ENCODE measurements around the gene ADARB2.
"Not testable (repeated sequence)": the region's sequence is repeated elsewhere in the genome, so short reads cannot be mapped to it uniquely, and the experiment has no call there.

Gene ADARB2

GRCh38 chr10:1462032-1462431 lies 275.3 kb downstream of the ADARB2 start:
- TF ChIP-seq, protein P1, sequence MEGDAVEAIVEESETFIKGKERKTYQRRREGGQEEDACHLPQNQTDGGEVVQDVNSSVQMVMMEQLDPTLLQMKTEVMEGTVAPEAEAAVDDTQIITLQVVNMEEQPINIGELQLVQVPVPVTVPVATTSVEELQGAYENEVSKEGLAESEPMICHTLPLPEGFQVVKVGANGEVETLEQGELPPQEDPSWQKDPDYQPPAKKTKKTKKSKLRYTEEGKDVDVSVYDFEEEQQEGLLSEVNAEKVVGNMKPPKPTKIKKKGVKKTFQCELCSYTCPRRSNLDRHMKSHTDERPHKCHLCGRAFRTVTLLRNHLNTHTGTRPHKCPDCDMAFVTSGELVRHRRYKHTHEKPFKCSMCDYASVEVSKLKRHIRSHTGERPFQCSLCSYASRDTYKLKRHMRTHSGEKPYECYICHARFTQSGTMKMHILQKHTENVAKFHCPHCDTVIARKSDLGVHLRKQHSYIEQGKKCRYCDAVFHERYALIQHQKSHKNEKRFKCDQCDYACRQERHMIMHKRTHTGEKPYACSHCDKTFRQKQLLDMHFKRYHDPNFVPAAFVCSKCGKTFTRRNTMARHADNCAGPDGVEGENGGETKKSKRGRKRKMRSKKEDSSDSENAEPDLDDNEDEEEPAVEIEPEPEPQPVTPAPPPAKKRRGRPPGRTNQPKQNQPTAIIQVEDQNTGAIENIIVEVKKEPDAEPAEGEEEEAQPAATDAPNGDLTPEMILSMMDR (IDR thresholded peaks at IDR 0.05; ENCODE audit: borderline replicate concordance, insufficient read depth, low read depth, low read length): no peak
- no peak overlapping the region for H3K4me3 ChIP-seq (ENCODE audit: low read depth, low read length)

DNA sequence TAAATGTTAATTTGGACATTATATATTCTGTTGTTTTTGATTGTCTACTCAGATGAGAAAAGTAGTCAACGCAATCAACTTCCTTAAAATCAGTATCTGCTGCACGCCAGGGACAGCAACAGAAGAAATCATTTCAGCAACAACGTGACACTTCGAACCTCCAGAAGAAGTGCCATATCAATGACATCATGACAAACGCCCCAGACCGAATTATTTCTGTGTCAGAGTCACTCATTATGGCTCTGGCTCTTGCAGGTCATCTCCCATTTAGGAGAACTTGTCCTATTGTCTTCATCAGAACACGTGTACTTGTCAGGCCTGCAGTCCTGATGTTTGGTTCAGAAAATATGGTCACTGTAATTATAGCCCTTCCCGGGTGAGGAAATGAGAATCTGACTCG lies 276.3 kb downstream of the ADARB2 start:
- no peak overlapping the region for H3K4me3 ChIP-seq (ENCODE audit: low read depth, low read length)
- TF ChIP-seq, protein P1 (IDR thresholded peaks at IDR 0.05; ENCODE audit: borderline replicate concordance, insufficient read depth, low read depth, low read length): no peak

GRCh38 chr10:1459664-1460063 lies 277.7 kb downstream of the ADARB2 start:
- not testable (repeated sequence) for H3K4me3 ChIP-seq (ENCODE audit: low read depth, low read length)

GRCh38 chr10:1454951-1455350 lies 282.4 kb downstream of the ADARB2 start:
- H3K4me3 ChIP-seq (ENCODE audit: low read depth, low read length): no peak overlapping the region
- TF ChIP-seq, protein P1 (IDR thresholded peaks at IDR 0.05; ENCODE audit: borderline replicate concordance, insufficient read depth, low read depth, low read length): no peak

- no peak overlapping the region for H3K4me3 ChIP-seq (ENCODE audit: low read depth, low read length)
- TF ChIP-seq, protein P1 (IDR thresholded peaks at IDR 0.05; ENCODE audit: borderline replicate concordance, insufficient read depth, low read depth, low read length): no peak
Observed at GRCh38 chr10:1454428-1454827, 282.9 kb downstream of the ADARB2 start.

GRCh38 chr10:1452777-1453176 lies 284.5 kb downstream of the ADARB2 start:
- H3K4me3 ChIP-seq (ENCODE audit: low read depth, low read length): no peak overlapping the region
- TF ChIP-seq, protein P1 (IDR thresholded peaks at IDR 0.05; ENCODE audit: borderline replicate concordance, insufficient read depth, low read depth, low read length): no peak

DNA sequence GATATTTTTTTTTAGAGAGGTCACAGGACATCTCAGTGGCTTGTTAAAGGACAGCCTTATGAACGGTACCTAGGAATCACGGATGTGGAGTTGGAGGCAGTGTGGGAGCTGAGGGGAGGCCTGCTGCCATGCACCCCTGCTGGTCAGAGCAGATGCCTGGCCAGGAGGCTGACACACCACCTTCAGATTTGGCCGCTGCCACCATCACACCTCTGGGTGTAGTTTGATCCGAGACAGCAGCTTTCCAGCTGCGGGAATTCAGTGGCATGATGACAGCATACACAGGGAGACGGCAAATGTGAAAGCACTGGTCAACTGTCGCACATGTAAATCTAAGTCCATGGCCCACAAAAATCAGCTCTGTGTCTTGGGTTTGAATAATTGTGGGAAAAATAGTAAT lies 285.4 kb downstream of the ADARB2 start:
- H3K4me3 ChIP-seq (ENCODE audit: low read depth, low read length): no peak overlapping the region

More for the DNA sequence above, 285.4 kb downstream of the ADARB2 start:
- TF ChIP-seq, protein P1 (IDR thresholded peaks at IDR 0.05; ENCODE audit: borderline replicate concordance, insufficient read depth, low read depth, low read length): no peak

Data from GM12875 (cell line).